HepG2 (cell line): ENCODE measurements around the gene ARL5B. TPM values are rescaled to one million over a fixed set of nuclear protein-coding genes. Genes with fewer than 3 reads are reported as not detected.

ENCODE experiments used
- AHDC1 ChIP-seq: sonication (generic); formaldehyde crosslinking; IDR thresholded peaks from 2 replicates; pipeline ENCODE4 v1.5.1; 2020; ENCODE audit warnings: mild to moderate bottlenecking, missing genetic modification reagents, borderline replicate concordance
- ARID5B ChIP-seq: IDR thresholded peaks from 2 replicates; pipeline ENCODE4 v1.4.0; 2020; ENCODE audit warnings: mild to moderate bottlenecking, missing genetic modification reagents
- ATF6 ChIP-seq: sonication (generic); formaldehyde crosslinking; conservative IDR thresholded peaks from 2 replicates; pipeline ENCODE4 v1.4.0; 2020; ENCODE audit warnings: missing genetic modification reagents
- EHMT2 ChIP-seq: fragments of 200-600 bp; sonication (generic); IDR thresholded peaks from 2 replicates; pipeline ENCODE4 v1.7.0; 2017; ENCODE audit warnings: antibody characterized with exemption, low read depth, low read length, borderline replicate concordance
- HNRNPUL1 ChIP-seq: fragments of 200-400 bp; formaldehyde crosslinking; IDR thresholded peaks from 2 replicates; pipeline ENCODE4 v1.6.1; 2017; ENCODE audit warnings: low read depth, mild to moderate bottlenecking, low read length, moderate library complexity
- SRSF1 ChIP-seq: fragments of 200-400 bp; formaldehyde crosslinking; optimal IDR thresholded peaks from 2 replicates; pipeline ENCODE3; 2017; ENCODE audit warnings: mild to moderate bottlenecking, low read depth, low read length, moderate library complexity
- TRAFD1 ChIP-seq: sonication (generic); formaldehyde crosslinking; IDR thresholded peaks from 2 replicates; pipeline ENCODE4 v1.5.1; 2020; ENCODE audit warnings: missing genetic modification reagents, mild to moderate bottlenecking, borderline replicate concordance
- TSC22D2 ChIP-seq: sonication (generic); formaldehyde crosslinking; IDR thresholded peaks from 2 replicates; pipeline ENCODE4 v1.5.1; 2020; ENCODE audit warnings: missing genetic modification reagents, mild to moderate bottlenecking, borderline replicate concordance
- ZNF326 ChIP-seq: sonication (generic); formaldehyde crosslinking; IDR thresholded peaks from 2 replicates; pipeline ENCODE4 v1.4.0; 2020; ENCODE audit warnings: missing genetic modification reagents, borderline replicate concordance
- ZNF687 ChIP-seq: sonication (generic); formaldehyde crosslinking; IDR thresholded peaks from 2 replicates; pipeline ENCODE4 v1.5.1; 2020; ENCODE audit warnings: mild to moderate bottlenecking, missing genetic modification reagents, moderate library complexity
- polyA plus RNA-seq, 8 experiments: library from polyadenylated mRNA; depleted of rRNA in 3 of 8; stranded (reverse) in 7 of 8; unstranded in 1 of 8; fragments of >200 nt; fragmentation: Illumina TruSeq in 4 of 8; extraction: Trizol in 4 of 8; gene quantifications; 2 replicates each; pipeline versions ENCODE4 v1.2.1 to v1.2.3, GENCODE V29; 2011 to 2016; ENCODE audit warnings: low read depth in 4 of 8, missing spikeins in 1 of 8, mixed read lengths in 1 of 8; ENCODE audit not compliant: insufficient read depth in 1 of 8
- total RNA-seq, 5 experiments: library from RNA; depleted of rRNA; stranded (reverse); fragments of >200 nt; fragmentation: Illumina TruSeq; extraction: Trizol; gene quantifications; 2 replicates each; pipeline ENCODE4 v1.2.3, GENCODE V29; 2016; ENCODE audit warnings: low read depth in 1 of 5

ARL5B gene
- total and polyA plus RNA-seq, 2 of the 13 experiments (the other 11 are each of a cell fraction or from before 2014, with no cell fraction given): 26.6 to 32.7 TPM

GRCh38 chr10:18610517-18610916 lies 48.7 kb upstream of the ARL5B start (continued):
- TF ChIP-seq TRAFD1: no peak
- TF ChIP-seq ZNF326 (CRISPR knock-in tag): no peak
- no peak; the same call in 1 of the 2 replicates for TF ChIP-seq EHMT2
- peak; percentile 91; the same call in 1 of the 2 replicates for TF ChIP-seq AHDC1 (CRISPR knock-in tag)
- TF ChIP-seq ZNF687: no peak
- no peak for TF ChIP-seq ATF6 (CRISPR knock-in tag)
- TF ChIP-seq ARID5B (CRISPR knock-in tag): peak; percentile 96
- TF ChIP-seq HNRNPUL1: no peak
- TF ChIP-seq TSC22D2 (CRISPR knock-in tag): no peak
- TF ChIP-seq SRSF1: no peak
